Activated naive CD4-positive, alpha-beta T cell treated with anti-CD3 and anti-CD28 coated beads, Interleukin-2, amount 50 U/mL, for 72 hours (primary cell): ENCODE measurements around the gene C5orf63. TPM values are rescaled to one million over a fixed set of nuclear protein-coding genes. Genes with fewer than 3 reads are reported as not detected.
"Not testable (repeated sequence)": the region's sequence is repeated elsewhere in the genome, so short reads cannot be mapped to it uniquely, and the experiment has no call there.

Source experiments
- ATAC-seq, 2 donors: fragments of 150-1000 bp; cut with Tn5 transposase; 2 replicates each; pipeline ENCODE4 v1.10.0; 2021; ENCODE audit warnings: mild to moderate bottlenecking in 2 of 2, moderate library complexity in 2 of 2
- DNase-seq, 2 donors: peaks; one replicate each; pipeline ENCODE4 v3.0.0; 2021 to 2022; ENCODE audit warnings: low spot score in 2 of 2
- H3K27ac Mint-ChIP-seq, 2 donors: one replicate each; pipeline ENCODE4 v1.8.0; 2022; ENCODE audit warnings: mild to moderate bottlenecking in 2 of 2, mixed read lengths in 2 of 2
- H3K36me3 Mint-ChIP-seq, 2 donors: one replicate each; pipeline ENCODE4 v1.8.0; 2022; ENCODE audit warnings: mixed read lengths in 2 of 2
- H3K9me3 Mint-ChIP-seq, 2 donors: one replicate each; pipeline ENCODE4 v1.8.0; 2022; ENCODE audit warnings: mixed read lengths in 2 of 2
- total RNA-seq, 2 donors: library from RNA; stranded (reverse); gene quantifications; one replicate each; pipeline ENCODE4 v1.2.3, GENCODE V29; 2022

The C5orf63 gene
- total RNA-seq, 2 donors from 2014 or later = 9.7 to 11.7 TPM

DNA sequence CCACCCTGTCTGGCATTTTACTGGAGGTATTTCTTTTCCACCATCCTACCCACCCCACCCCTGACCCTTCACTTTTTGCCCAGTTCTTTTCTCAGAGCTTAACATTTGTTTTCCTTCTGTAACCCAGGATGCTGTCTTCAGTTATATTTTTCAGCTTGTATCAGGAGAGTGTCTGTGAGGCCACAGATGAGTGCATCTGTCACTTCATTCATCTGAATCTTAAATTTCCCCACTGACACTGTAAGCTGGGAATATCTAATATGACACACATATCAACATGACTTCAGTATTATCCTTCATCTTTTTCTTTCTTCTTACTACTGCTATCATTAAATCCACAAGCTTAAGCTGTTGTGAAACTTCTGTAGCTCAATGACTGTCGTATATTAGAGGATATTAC lies 47.8 kb downstream of the C5orf63 start:
- ATAC-seq (no peak), DNase-seq (no peak)
- H3K9me3 Mint-ChIP-seq = no peaks in the 10 kb centered on the region
- no peak overlapping the region for H3K27ac Mint-ChIP-seq
- H3K36me3 Mint-ChIP-seq = peaks cover 0 to 5% of the 10 kb centered on the region in 2 donors

DNA sequence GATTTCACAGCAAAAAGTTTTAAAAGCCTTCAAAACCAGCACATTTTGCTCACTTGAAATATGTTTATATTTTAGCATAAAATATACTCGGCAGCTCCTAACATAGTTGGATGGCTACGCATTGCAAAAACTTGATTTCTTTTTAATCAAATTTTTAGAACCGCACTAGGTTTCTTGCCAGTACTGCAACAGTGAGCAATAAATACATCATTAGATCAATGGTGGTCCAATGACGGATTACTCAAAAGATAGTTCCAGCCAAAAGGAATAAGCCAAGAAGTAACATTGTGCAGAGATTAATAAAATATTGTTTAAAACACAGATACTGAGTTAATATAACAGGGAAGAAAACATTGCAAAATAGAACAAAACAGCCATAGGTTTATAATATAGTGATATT lies 48.5 kb downstream of the C5orf63 start:
- DNase-seq = no peak
- peaks cover 0 to 5% of the 10 kb centered on the region in 2 donors for H3K36me3 Mint-ChIP-seq
- no peaks in the 10 kb centered on the region for H3K9me3 Mint-ChIP-seq
- H3K27ac Mint-ChIP-seq = no peak overlapping the region
- ATAC-seq = no peak

DNA sequence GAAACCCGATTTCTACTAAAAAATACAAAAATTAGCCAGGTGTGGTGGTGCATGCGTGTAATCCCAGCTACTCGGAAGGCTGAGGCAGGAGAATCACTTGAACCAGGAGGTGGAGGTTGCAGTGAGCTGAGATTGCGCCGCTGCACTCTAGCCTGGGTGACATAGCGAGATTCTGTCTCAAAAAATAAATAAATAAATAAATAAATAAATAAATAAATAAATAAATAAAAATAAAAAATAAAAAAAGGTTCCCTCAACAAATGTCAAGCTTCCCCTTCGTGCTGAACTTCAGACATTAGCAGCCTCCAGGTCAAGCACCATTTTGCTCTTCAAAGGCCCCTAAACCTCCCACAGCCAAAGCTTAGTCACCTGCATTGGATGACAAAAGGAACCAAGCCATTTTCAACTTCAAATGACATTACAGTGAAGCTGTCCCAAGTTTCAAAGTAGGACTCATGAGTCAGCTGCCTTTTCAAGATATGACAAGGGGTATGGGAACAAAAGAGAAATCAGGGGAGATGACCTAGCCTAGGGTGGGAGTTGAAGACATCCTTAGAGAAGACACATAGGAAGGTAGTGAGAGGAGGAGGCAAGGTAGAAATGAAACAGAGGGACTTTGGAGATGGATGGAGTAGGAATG lies 49.6 kb downstream of the C5orf63 start:
- H3K27ac Mint-ChIP-seq, H3K9me3 Mint-ChIP-seq, DNase-seq, H3K36me3 Mint-ChIP-seq: not testable (repeated sequence)
- peak; percentile 86 to 89 for ATAC-seq

DNA sequence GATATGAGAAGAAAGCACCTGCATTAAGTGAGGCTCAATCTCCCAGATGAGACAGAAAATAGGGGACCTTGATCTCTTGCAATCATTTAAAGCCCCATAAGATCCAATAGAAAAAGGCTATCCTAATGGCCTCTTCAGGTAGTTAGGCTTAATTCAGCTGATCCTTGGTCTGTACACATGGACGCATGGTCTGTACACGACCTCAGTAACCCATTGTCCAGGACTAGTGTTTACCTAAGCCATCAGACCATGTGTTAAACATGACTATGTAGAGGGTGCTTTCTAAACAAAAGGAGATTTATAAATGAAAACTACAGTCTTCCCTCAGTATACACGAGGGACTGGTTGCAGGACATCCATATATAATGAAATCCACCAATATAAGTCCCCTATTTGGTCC lies 50.5 kb downstream of the C5orf63 start:
- H3K9me3 Mint-ChIP-seq = no peaks in the 10 kb centered on the region
- DNase-seq (no peak), ATAC-seq (no peak)
- H3K27ac Mint-ChIP-seq = no peak overlapping the region
- H3K36me3 Mint-ChIP-seq = no peaks in the 10 kb centered on the region

DNA sequence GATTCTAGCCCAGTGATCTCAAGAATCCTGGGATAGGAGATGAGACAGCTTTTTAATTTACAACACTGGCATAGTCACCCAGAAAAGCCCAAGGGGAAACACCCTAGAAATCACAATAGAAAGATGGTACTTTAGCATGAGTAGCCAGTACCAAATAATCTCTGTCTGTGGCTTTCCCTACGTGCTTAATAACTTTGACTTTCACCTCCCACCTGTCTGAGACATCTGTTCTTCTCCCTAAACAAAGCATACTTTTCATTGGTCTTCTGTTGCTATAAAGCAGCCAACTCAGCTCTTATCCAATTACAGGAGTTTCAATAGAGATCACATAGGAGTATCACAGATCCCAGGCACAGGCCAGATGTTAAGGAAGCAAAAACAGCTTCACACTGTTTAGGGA lies 53.4 kb downstream of the C5orf63 start:
- no peaks in the 10 kb centered on the region for H3K9me3 Mint-ChIP-seq
- DNase-seq (no peak), ATAC-seq (peak; percentile 32 to 46)
- H3K36me3 Mint-ChIP-seq = no peaks in the 10 kb centered on the region
- no peak overlapping the region for H3K27ac Mint-ChIP-seq

DNA sequence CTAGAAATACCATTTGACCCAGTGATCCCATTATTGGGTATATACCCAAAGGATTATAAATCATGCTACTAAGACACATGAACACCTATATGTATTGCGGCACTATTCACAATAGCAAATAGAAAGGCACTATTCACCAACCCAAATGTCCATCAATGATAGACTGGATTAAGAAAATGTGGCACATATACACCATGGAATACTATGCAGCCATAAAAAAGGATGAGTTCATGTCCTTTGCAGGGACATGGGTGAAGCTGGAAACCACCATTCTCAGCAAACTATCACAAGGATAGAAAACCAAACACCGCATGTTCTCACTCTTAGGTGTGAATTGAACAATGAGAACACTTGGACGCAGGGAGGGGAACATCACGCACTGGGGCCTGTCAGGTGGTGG lies 56.6 kb downstream of the C5orf63 start:
- not testable (repeated sequence) for ATAC-seq, H3K9me3 Mint-ChIP-seq, H3K27ac Mint-ChIP-seq, DNase-seq
- H3K36me3 Mint-ChIP-seq = peaks cover 0 to 11% of the 10 kb centered on the region in 2 donors

DNA sequence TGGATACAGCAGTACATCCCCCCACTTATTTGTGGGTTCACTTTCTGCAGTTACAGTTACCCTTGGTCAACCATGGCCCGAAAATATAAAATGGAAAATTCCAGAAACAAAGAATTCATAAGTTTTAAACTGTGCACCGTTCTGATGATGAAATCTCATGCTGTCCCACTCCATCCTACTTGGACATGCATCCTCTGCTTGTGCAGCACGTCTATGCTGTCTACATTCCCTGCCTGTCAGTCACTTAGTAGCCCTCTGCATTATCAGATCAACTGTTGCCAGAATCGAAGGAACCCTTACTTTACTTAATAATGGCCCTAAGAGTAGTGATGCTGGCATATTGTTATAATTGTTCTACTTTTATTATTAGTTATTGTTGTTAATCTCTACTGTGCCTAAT lies 57.6 kb downstream of the C5orf63 start:
- Mint-ChIP-seq H3K9me3 (no peaks in the 10 kb centered on the region), H3K27ac (no peak overlapping the region), H3K36me3 (peaks cover 0 to 11% of the 10 kb centered on the region in 2 donors)
- no peak for DNase-seq
- no peak for ATAC-seq

DNA sequence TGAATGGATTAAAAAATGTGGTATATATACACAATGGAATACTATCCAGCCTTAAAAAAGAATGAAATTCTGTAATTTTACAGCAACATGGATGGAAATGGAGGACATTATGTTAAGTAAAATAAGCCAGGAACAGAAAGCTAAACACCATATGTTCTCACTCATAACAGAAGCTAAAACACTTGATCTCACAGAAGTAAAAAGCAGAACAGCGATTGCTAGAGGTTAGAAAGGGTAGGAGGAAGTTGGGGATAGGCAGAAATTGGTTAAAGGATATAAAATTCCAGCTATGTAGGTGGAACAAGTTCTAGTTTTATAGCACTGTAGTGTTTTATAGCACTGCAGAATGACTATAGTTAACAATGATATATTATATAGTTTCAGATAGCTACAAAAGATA lies 58.7 kb downstream of the C5orf63 start:
- ATAC-seq (no peak), DNase-seq (no peak)
- Mint-ChIP-seq H3K27ac (no peak overlapping the region), H3K9me3 (no peaks in the 10 kb centered on the region), H3K36me3 (peaks cover 0 to 14% of the 10 kb centered on the region in 2 donors)

DNA sequence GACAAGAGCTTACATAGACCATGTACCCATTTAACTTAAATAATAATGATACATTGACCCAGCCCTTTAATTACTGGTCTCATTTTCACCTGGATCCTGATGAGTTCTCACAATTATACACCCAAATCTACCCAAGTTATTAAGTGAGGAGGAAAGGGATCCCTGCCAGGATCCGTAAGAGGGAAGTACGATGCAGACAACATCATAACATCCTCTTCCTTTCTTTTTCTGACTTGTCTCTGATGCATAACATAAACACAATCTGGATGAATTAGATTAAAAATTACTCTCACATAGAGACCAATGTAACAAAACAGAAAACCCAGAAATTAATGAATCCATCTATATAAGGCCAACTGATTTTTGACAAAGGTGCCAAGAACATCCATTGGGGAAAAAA lies 59.9 kb downstream of the C5orf63 start:
- Mint-ChIP-seq H3K36me3 (peaks cover 2 to 17% of the 10 kb centered on the region in 2 donors), H3K27ac (no peak overlapping the region), H3K9me3 (no peaks in the 10 kb centered on the region)
- ATAC-seq = no peak
- DNase-seq = no peak

DNA sequence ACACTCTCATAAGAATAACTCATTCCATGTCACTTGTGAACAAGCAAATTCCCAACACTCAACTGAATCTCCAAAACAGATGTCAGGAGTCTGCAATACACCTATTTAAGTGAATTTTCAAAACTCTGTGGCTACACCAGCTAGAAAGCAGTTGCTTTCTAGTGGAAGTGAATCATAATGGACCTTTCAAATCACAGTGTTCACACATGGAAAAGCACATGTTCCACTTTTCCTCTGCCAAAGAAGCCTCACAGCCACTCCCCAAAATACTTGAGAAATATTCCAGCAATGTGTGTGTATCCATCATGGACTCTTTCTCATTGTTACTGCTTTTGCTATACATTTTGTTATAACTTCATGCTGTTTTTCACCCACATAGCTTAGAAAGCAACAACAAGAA lies 60.4 kb downstream of the C5orf63 start:
- ATAC-seq (no peak), DNase-seq (no peak)
- Mint-ChIP-seq H3K9me3 (no peaks in the 10 kb centered on the region), H3K27ac (no peak overlapping the region), H3K36me3 (peaks cover 5 to 17% of the 10 kb centered on the region in 2 donors)

DNA sequence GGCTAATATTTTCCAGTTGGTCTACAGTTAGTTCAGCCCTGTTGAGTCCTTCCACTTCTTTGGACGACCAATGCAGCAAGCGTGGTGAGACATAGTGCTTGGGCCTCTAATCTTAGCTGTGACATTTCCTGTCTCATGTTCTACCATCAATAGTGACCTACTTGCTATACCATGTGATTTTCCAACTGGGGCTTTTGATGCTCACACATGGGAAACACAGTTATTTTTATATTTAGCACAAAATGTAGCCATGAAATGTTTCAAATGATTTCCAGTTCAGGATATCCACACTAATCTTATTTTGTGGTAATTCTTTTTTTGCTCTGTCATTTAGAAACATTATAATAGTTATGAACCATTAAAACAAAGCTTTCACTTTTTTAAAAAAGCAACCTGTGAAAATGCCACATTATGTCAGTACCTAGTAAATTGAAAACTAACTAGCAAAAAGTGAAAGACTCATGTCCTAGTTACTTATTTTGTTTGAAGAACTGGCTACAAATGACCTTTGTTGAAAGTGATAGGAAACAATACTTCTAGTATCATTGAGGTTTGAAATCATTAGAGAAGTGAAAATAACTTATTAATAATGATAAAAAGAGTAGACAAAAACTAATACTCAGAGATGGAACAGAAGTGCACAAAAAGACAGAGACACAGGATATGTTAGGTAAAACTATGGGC lies 61.2 kb downstream of the C5orf63 start:
- DNase-seq (no peak), ATAC-seq (peak; percentile 81 to 82)
- Mint-ChIP-seq H3K36me3 (peaks cover 5 to 17% of the 10 kb centered on the region in 2 donors), H3K27ac (peak overlapping the region in 1 of 2 donors; percentile 37), H3K9me3 (no peaks in the 10 kb centered on the region)

DNA sequence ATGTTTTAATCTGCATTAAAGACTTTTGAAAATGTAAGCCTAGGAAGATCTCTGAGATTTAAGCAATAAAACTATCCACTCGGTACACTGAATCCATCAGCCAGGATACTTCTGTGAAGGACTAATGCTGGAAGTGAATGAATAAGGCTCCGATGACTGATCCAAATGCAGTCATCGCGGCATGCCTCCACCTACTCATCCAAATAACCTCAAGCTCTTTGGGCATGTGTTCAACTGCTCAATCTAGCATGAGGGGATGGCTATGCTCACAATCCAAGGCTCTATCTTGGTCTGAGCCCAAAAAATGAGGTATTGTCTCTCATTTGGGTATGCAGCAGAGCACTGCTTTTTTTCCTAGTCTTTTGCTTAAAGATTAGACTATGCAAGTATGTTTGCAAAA lies 62.1 kb downstream of the C5orf63 start:
- peaks cover 5 to 17% of the 10 kb centered on the region in 2 donors for H3K36me3 Mint-ChIP-seq
- H3K9me3 Mint-ChIP-seq = no peaks in the 10 kb centered on the region
- no peak for DNase-seq
- no peak overlapping the region for H3K27ac Mint-ChIP-seq
- ATAC-seq = peak; percentile 21 to 37

DNA sequence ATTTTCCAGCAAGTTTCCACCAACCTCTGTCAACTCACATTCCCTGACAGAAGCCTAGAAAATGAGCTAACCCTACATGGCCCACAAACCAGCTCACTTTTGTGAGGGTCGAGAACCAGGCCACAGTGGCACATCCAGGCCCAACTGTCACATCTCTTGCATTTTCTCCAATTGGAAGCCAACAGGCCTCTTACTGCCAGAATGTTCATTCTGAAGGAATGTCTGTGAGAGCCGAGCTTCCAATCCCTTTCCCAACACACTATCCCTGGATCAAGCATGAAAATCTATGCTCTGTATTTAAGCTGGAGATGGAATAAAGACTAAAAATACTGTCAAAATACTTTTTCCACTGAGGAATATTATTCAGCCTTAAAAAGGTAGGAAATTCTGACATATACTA lies 62.9 kb downstream of the C5orf63 start:
- H3K36me3 Mint-ChIP-seq = peaks cover 5 to 17% of the 10 kb centered on the region in 2 donors
- ATAC-seq = no peak
- H3K9me3 Mint-ChIP-seq = no peaks in the 10 kb centered on the region

DNA sequence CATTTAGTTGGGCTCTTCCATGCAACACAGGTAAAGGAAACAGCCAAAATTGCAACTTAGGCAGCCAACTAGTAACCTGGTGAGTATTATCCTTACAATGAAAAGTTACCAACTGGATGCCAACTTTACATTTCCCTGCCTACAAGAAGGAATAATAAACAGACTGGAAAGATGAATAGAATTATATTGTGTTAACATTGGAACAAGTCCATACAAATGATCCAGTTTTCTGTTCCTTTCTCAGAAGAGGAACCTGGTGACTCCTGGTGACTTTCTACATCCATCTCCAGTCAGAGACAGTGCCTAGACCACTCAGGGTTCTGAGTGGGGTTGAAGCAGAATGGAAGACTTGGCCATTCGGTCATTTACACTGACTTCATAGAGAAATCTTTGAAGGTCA lies 63.5 kb downstream of the C5orf63 start:
- Mint-ChIP-seq H3K36me3 (peaks cover 5 to 17% of the 10 kb centered on the region in 2 donors), H3K9me3 (no peaks in the 10 kb centered on the region), H3K27ac (no peak overlapping the region)
- no peak for DNase-seq
- ATAC-seq = no peak

More for the DNA sequence above, 62.9 kb downstream of the C5orf63 start:
- DNase-seq = no peak
- no peak overlapping the region for H3K27ac Mint-ChIP-seq

DNA sequence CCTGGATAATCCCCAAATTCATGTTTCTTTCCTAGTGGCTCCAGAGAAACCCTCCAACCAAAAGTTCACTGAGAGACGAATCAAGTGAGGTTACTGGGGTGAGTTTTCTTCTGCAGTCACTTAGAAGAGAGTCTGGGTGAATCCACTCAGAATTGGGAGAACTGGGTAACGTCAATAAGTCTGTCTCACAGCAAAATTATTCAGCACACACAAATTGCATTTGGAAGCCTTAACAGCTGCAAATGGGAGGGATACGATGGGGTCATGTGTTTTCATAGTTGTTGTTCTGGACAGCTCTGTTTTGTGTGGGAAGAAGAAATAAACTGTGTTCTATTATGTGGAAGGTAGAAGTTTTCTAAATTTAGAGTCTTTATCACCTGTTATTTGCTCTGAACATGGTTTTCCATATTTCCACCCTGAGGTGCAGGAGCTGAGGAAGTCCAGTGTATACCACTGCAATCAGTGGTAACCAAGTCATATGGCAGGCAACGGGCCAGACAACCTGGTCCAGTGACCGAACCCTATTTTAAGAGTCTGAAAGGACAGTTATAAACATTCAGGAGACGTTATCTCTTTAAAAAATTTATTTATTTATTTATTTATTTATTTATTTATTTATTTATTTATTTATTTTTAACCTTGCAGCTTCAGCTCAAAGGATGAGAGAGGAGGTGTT lies 64.9 kb downstream of the C5orf63 start:
- no peak overlapping the region for H3K27ac Mint-ChIP-seq
- DNase-seq = no peak
- peaks cover 5 to 6% of the 10 kb centered on the region in 2 donors for H3K36me3 Mint-ChIP-seq
- no peaks in the 10 kb centered on the region for H3K9me3 Mint-ChIP-seq
- no peak for ATAC-seq

DNA sequence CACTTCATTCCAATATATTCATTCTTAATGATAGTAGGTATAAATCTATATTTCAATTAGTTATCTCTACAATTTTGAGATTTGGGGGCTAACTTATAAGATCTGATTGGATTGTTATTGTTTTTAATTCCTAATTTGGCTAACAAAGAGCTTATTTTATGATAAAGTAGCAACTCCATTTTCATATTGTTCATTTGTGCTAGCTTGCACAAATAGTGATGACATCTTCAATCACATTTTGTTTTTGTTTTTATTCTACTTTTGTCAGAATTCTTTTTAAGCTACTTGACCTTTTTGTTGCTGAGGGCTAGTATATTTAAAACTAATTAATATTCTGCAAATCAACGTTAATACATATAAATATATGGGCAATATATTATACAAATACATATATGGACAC lies 65.8 kb downstream of the C5orf63 start:
- H3K36me3 Mint-ChIP-seq = peaks cover 5 to 6% of the 10 kb centered on the region in 2 donors
- ATAC-seq = no peak

DNA sequence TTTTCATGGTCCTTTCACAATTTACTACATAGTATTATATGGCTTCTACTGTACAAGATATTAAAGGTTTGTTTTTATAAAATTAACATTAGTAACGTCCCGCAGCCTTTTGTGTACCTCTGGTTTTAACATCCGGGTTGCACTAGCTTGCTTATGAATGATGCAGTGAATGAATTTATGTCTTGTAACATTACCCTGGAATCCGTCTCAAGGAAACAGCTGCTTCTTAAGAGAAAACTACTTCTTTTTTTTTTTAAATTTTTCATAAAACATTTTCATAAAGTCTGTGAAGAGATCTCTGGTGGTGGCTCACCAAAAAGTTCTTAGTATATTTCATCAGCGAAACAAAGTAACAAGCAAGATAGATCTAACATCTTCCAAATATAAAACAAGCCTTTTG lies 66.6 kb downstream of the C5orf63 start:
- DNase-seq = no peak
- Mint-ChIP-seq H3K27ac (no peak overlapping the region), H3K36me3 (peaks cover 5 to 6% of the 10 kb centered on the region in 2 donors), H3K9me3 (no peaks in the 10 kb centered on the region)
- ATAC-seq = no peak

More for the DNA sequence above, 65.8 kb downstream of the C5orf63 start:
- DNase-seq = no peak
- no peak overlapping the region for H3K27ac Mint-ChIP-seq
- no peaks in the 10 kb centered on the region for H3K9me3 Mint-ChIP-seq
